WTC11 (cell line): ENCODE data around the gene ZMYND11.

Experiments used
- CBFB ChIP-seq: sonication (generic); formaldehyde crosslinking; IDR thresholded peaks from 2 replicates; pipeline ENCODE4 v1.8.1; 2022; ENCODE audit warnings: mild to moderate bottlenecking, low read depth, missing genetic modification reagents
- CTCF ChIP-seq: fragments of 200-600 bp; IDR thresholded peaks from 2 replicates; pipeline ENCODE4 v1.8.0; 2022; ENCODE audit warnings: antibody characterized with exemption
- FOXP1 ChIP-seq: sonication (generic); formaldehyde crosslinking; IDR thresholded peaks from 2 replicates; pipeline ENCODE4 v1.8.0; 2022; ENCODE audit warnings: missing genetic modification reagents, mild to moderate bottlenecking, moderate library complexity, borderline replicate concordance
- GABPB1 ChIP-seq: sonication (generic); formaldehyde crosslinking; IDR thresholded peaks from 2 replicates; pipeline ENCODE4 v1.8.1; 2023; ENCODE audit warnings: mild to moderate bottlenecking, missing genetic modification reagents
- MAX ChIP-seq: sonication (generic); formaldehyde crosslinking; IDR thresholded peaks from 2 replicates; pipeline ENCODE4 v1.8.0; 2022; ENCODE audit warnings: mild to moderate bottlenecking, missing genetic modification reagents
- USF2 ChIP-seq: sonication (generic); formaldehyde crosslinking; IDR thresholded peaks from 2 replicates; pipeline ENCODE4 v1.8.1; 2023; ENCODE audit warnings: mild to moderate bottlenecking, missing genetic modification reagents, moderate library complexity

GRCh38 chr10:142371-142770, 7.1 kb downstream of the ZMYND11 start:
- no peak for TF ChIP-seq USF2 (CRISPR knock-in tag)
- TF ChIP-seq CTCF, result no peak
- no peak for TF ChIP-seq FOXP1
- no peak for TF ChIP-seq CBFB (CRISPR knock-in tag)
- TF ChIP-seq GABPB1, result no peak
- TF ChIP-seq MAX (CRISPR knock-in tag), result no peak
